Measurements from ENCODE around the gene PLA2G2F.

Gene PLA2G2F

GRCh38 chr1:20138961-20139550 is at the start of gene PLA2G2F:
TSS of gene PLA2G2F (plus strand) at chr1:20139323. CDS start at chr1:20139428, 105 bp downstream.
- DNase-seq: no peak

GRCh38 chr1:20089328-20090077 is 49.6 kb upstream of the PLA2G2F start:
- no peak for DNase-seq

GRCh38 chr1:20090119-20090518 is 49.0 kb upstream of the PLA2G2F start:
- DNase-seq: no peak

- DNase-seq: no peak
Measured at GRCh38 chr1:20090641-20091040, 48.5 kb upstream of the PLA2G2F start.

GRCh38 chr1:20093303-20093702 is 45.8 kb upstream of the PLA2G2F start:
- DNase-seq: no peak

GRCh38 chr1:20093940-20094391 is 45.2 kb upstream of the PLA2G2F start:
- no peak for DNase-seq

GRCh38 chr1:20095564-20096434 is 43.3 kb upstream of the PLA2G2F start:
- no peak for DNase-seq

- no peak for DNase-seq
Measured at GRCh38 chr1:20096840-20097447, 42.2 kb upstream of the PLA2G2F start.

- DNase-seq: no peak
Measured at GRCh38 chr1:20099533-20099932, 39.6 kb upstream of the PLA2G2F start.

- peak; percentile 19 for DNase-seq
Measured at GRCh38 chr1:20100632-20101355, 38.3 kb upstream of the PLA2G2F start.

- DNase-seq: no peak
Measured at GRCh38 chr1:20102875-20103274, 36.2 kb upstream of the PLA2G2F start.

- no peak for DNase-seq
Measured at GRCh38 chr1:20105856-20106255, 33.3 kb upstream of the PLA2G2F start.

GRCh38 chr1:20107351-20107750 is 31.8 kb upstream of the PLA2G2F start:
- no peak for DNase-seq

- no peak for DNase-seq
Measured at GRCh38 chr1:20107796-20108195, 31.3 kb upstream of the PLA2G2F start.

GRCh38 chr1:20108366-20109123 is 30.6 kb upstream of the PLA2G2F start:
- DNase-seq: no peak

- DNase-seq: no peak
Measured at GRCh38 chr1:20109223-20109856, 29.8 kb upstream of the PLA2G2F start.

GRCh38 chr1:20110679-20111078 is 28.4 kb upstream of the PLA2G2F start:
- no peak for DNase-seq

- no peak for DNase-seq
Measured at GRCh38 chr1:20111452-20111851, 27.7 kb upstream of the PLA2G2F start.

GRCh38 chr1:20112279-20113000 is 26.7 kb upstream of the PLA2G2F start:
- no peak for DNase-seq

- DNase-seq: no peak
Measured at GRCh38 chr1:20114021-20114648, 25.0 kb upstream of the PLA2G2F start.

Measured in CD4-positive, alpha-beta T cell treated with Interleukin-17A for 4 hours (primary cell).